Right renal cortex interstitium (tissue), 3 donors: ENCODE data around the gene MED23. TPM values are rescaled to one million over a fixed set of nuclear protein-coding genes. Genes with fewer than 3 reads are reported as not detected.

Source experiments
- polyA plus RNA-seq, 3 donors: library from polyadenylated mRNA; unstranded; fragments of 120-200 nt; gene quantifications; one replicate each; pipeline ENCODE4 v1.2.1, GENCODE V29; 2013; ENCODE audit not compliant: insufficient read length in 3 of 3

Gene MED23
- polyA plus RNA-seq, 3 donors, result 50.0 to 52.3 (median 50.7) TPM

Other genes with a start within 250 kb of the MED23 start
- under 1 TPM; 0.43 to 0.65 (median 0.44) TPM for gene ARG1, start 55.0 kb downstream of the MED23 start, polyA plus RNA-seq
- 10 to 100 TPM in 1 of 3 donors, 1 to 10 TPM in 2; 7.9 to 12.7 (median 8.4) TPM for gene ENPP3, start 9.1 kb upstream of the MED23 start, polyA plus RNA-seq
- gene OR2A4, start 73.2 kb upstream of the MED23 start, polyA plus RNA-seq, result not detected
- gene CTAGE9, start 82.8 kb upstream of the MED23 start, polyA plus RNA-seq, result not detected
- 10 to 100 TPM; 17.8 to 20.2 (median 18.0) TPM for gene ENPP1, start 179.8 kb upstream of the MED23 start, polyA plus RNA-seq